ENCODE results near the gene TTC3.
"Not testable (repeated sequence)": the region's sequence is repeated elsewhere in the genome, so short reads cannot be mapped to it uniquely, and the experiment has no call there.

- TF ChIP-seq, protein P1, sequence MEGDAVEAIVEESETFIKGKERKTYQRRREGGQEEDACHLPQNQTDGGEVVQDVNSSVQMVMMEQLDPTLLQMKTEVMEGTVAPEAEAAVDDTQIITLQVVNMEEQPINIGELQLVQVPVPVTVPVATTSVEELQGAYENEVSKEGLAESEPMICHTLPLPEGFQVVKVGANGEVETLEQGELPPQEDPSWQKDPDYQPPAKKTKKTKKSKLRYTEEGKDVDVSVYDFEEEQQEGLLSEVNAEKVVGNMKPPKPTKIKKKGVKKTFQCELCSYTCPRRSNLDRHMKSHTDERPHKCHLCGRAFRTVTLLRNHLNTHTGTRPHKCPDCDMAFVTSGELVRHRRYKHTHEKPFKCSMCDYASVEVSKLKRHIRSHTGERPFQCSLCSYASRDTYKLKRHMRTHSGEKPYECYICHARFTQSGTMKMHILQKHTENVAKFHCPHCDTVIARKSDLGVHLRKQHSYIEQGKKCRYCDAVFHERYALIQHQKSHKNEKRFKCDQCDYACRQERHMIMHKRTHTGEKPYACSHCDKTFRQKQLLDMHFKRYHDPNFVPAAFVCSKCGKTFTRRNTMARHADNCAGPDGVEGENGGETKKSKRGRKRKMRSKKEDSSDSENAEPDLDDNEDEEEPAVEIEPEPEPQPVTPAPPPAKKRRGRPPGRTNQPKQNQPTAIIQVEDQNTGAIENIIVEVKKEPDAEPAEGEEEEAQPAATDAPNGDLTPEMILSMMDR (IDR thresholded peaks at IDR 0.05) = not testable (repeated sequence)
- TF ChIP-seq EZH2 (IDR thresholded peaks at IDR 0.05; ENCODE audit: borderline replicate concordance, insufficient read depth, low read depth, low read length, poor library complexity, severe bottlenecking) = not testable (repeated sequence)
These were observed 43.4 kb downstream of the TTC3 start for GRCh38 chr21:37116459-37116858.

Measured in B cell (primary cell).